Stimulated activated CD4-positive, alpha-beta T cell treated with anti-CD3 and anti-CD28 coated beads, Interleukin-4, amount 100 ng/mL, for 4 hours (primary cell): ENCODE results near the gene TSPAN4.

Experiments used
- DNase-seq, 2 experiments: peaks; one replicate each; pipeline ENCODE4 v3.0.0-alpha.2; 2020

The TSPAN4 gene

GRCh38 chr11:853682-854448, 11.2 kb downstream of the TSPAN4 start:
- DNase-seq: no peak

- DNase-seq: no peak
These were observed 12.1 kb downstream of the TSPAN4 start for GRCh38 chr11:854601-855329.

- no peak for DNase-seq
These were observed 12.7 kb downstream of the TSPAN4 start for GRCh38 chr11:855330-855674.

GRCh38 chr11:855796-856195, 13.1 kb downstream of the TSPAN4 start:
- no peak for DNase-seq

- no peak for DNase-seq
These were observed 13.7 kb downstream of the TSPAN4 start for GRCh38 chr11:856397-856796.

GRCh38 chr11:858053-858761, 15.6 kb downstream of the TSPAN4 start:
- no peak for DNase-seq

GRCh38 chr11:858762-859339, 16.2 kb downstream of the TSPAN4 start:
- no peak for DNase-seq

GRCh38 chr11:859394-860131, 16.9 kb downstream of the TSPAN4 start:
- DNase-seq: no peak

GRCh38 chr11:860234-861104, 17.8 kb downstream of the TSPAN4 start:
- DNase-seq: no peak

GRCh38 chr11:861105-861479, 18.4 kb downstream of the TSPAN4 start:
- DNase-seq: no peak

GRCh38 chr11:862081-862661, 19.5 kb downstream of the TSPAN4 start:
- DNase-seq: no peak

GRCh38 chr11:862696-863022, 20.0 kb downstream of the TSPAN4 start:
- DNase-seq: no peak

- no peak for DNase-seq
These were observed 20.6 kb downstream of the TSPAN4 start for GRCh38 chr11:863023-863909.

GRCh38 chr11:863910-864827, 21.5 kb downstream of the TSPAN4 start:
- no peak for DNase-seq

GRCh38 chr11:864898-865297, 22.2 kb downstream of the TSPAN4 start:
- no peak for DNase-seq

- no peak for DNase-seq
These were observed 23.1 kb downstream of the TSPAN4 start for GRCh38 chr11:865462-866430.

- DNase-seq: no peak
These were observed 23.8 kb downstream of the TSPAN4 start for GRCh38 chr11:866481-866880.

- no peak for DNase-seq
These were observed 25.3 kb downstream of the TSPAN4 start for GRCh38 chr11:867856-868358.
